ENCODE measurements around the gene KRT81.
"Not testable (repeated sequence)": the region's sequence is repeated elsewhere in the genome, so short reads cannot be mapped to it uniquely, and the experiment has no call there.

Gene KRT81

GRCh38 chr12:52254965-52255751 lies 36.2 kb downstream of the KRT81 start:
- H3K4me3 ChIP-seq (ENCODE audit: low read depth, low read length): no peak overlapping the region

GRCh38 chr12:52254180-52254964 lies 37.0 kb downstream of the KRT81 start:
- DNase-seq (ENCODE audit: low read depth): no peak
- no peak for TF ChIP-seq MYC (IDR thresholded peaks at IDR 0.05; ENCODE audit: low read depth, low read length)
- TF ChIP-seq, protein P1, sequence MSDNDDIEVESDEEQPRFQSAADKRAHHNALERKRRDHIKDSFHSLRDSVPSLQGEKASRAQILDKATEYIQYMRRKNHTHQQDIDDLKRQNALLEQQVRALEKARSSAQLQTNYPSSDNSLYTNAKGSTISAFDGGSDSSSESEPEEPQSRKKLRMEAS (IDR thresholded peaks at IDR 0.05; ENCODE audit: low read depth, low read length): no peak
- no peak for TF ChIP-seq POLR2A (IDR thresholded peaks at IDR 0.05; ENCODE audit: extremely low read depth, insufficient read length)
- TF ChIP-seq CTCF (IDR thresholded peaks at IDR 0.05; ENCODE audit: low read depth, low read length): no peak
- H3K4me3 ChIP-seq (ENCODE audit: low read depth, low read length): no peak overlapping the region

More at GRCh38 chr12:52254965-52255751, 36.2 kb downstream of the KRT81 start:
- DNase-seq (ENCODE audit: low read depth): no peak
- TF ChIP-seq CTCF (IDR thresholded peaks at IDR 0.05; ENCODE audit: low read depth, low read length): no peak
- TF ChIP-seq MYC (IDR thresholded peaks at IDR 0.05; ENCODE audit: low read depth, low read length): no peak
- TF ChIP-seq, protein P1 (IDR thresholded peaks at IDR 0.05; ENCODE audit: low read depth, low read length): no peak
- no peak for TF ChIP-seq POLR2A (IDR thresholded peaks at IDR 0.05; ENCODE audit: extremely low read depth, insufficient read length)

GRCh38 chr12:52253391-52254179 lies 37.7 kb downstream of the KRT81 start:
- H3K4me3 ChIP-seq (ENCODE audit: low read depth, low read length): no peak overlapping the region
- no peak for DNase-seq (ENCODE audit: low read depth)
- TF ChIP-seq POLR2A (IDR thresholded peaks at IDR 0.05; ENCODE audit: extremely low read depth, insufficient read length) (no peak), CTCF (IDR thresholded peaks at IDR 0.05; ENCODE audit: low read depth, low read length) (no peak), MYC (IDR thresholded peaks at IDR 0.05; ENCODE audit: low read depth, low read length) (no peak)
- TF ChIP-seq, protein P1 (IDR thresholded peaks at IDR 0.05; ENCODE audit: low read depth, low read length): no peak

- TF ChIP-seq CTCF (IDR thresholded peaks at IDR 0.05; ENCODE audit: low read depth, low read length) (no peak), POLR2A (IDR thresholded peaks at IDR 0.05; ENCODE audit: extremely low read depth, insufficient read length) (no peak), MYC (IDR thresholded peaks at IDR 0.05; ENCODE audit: low read depth, low read length) (no peak)
- TF ChIP-seq, protein P1 (IDR thresholded peaks at IDR 0.05; ENCODE audit: low read depth, low read length): no peak
- DNase-seq (ENCODE audit: low read depth): no peak
Measured at GRCh38 chr12:52252728-52253343, 38.5 kb downstream of the KRT81 start.

GRCh38 chr12:52252175-52252615 lies 39.1 kb downstream of the KRT81 start:
- not testable (repeated sequence) for DNase-seq (ENCODE audit: low read depth); H3K4me3 ChIP-seq (ENCODE audit: low read depth, low read length)
- TF ChIP-seq CTCF (IDR thresholded peaks at IDR 0.05; ENCODE audit: low read depth, low read length): peak; percentile 63

More at GRCh38 chr12:52252728-52253343, 38.5 kb downstream of the KRT81 start:
- H3K4me3 ChIP-seq (ENCODE audit: low read depth, low read length): no peak overlapping the region

All from NB4 (cell line).